Right forelimb (tissue), 1 donor: ENCODE data around the gene SYNE4.
"Not testable (repeated sequence)": the region's sequence is repeated elsewhere in the genome, so short reads cannot be mapped to it uniquely, and the experiment has no call there.

Experiments
- DNase-seq: peaks from one replicate; pipeline ENCODE4 v3.0.0-alpha.2; 2018

SYNE4 gene

DNA sequence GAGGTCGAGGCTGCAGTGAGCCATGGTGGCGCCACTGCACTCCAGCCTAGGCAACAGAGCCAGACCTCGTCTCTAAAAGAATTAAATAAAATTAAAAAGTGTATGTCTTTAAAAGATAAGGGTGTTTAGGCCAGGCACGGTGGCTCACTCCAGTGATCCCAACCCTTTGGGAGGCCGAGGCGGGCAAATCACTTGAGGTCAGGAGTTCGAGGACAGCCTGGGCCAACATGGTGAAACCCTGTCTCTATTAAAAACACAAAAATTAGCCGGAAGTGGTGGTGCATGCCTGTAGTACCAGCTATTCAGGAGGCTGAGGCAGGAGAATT lies 21.1 kb downstream of the SYNE4 start:
- no peak for DNase-seq

DNA sequence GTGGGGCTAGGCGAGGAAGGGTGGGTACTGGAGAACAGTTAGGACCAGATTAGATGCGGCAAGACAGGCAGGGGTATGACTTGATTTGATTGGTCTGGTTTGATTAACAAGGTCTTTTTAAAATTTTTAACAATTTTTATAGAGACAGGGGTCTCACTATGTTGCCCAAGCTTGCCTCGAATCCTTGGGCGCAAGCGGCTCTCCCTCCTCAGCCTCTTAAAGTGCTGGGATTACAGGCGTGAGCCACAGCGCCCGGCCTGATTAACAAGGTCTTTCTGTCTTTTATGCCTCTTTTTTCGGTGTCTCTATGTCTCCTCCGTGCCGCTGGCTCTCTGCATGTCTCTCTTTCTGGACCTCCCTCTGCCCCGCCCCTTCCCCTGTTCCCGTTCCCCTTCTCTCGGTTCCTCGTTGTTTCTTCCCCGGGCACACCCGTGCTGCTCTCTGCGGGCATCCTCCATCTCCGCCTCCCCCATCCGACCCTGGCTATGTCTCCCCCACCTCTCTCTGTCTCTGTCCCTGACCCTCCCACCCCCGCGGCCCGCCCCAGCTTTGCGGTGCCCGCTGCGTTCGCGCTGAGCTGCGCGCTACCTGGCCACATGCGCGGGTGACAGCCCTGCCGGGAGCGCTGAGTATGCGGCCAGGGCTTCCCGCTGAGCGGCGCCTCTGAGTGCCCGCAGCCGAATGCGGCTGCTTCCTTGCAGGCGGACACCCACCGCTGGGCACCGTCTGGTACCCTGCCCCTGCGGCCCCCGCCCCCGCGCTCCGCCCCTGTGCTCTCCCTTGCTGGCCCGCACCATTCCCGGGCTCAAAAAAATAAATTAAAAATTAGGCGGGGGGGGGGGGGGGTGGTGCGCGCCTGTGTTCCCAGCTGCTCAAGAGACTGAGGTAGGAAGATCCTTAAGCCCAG lies 21.7 kb downstream of the SYNE4 start:
- no peak for DNase-seq

DNA sequence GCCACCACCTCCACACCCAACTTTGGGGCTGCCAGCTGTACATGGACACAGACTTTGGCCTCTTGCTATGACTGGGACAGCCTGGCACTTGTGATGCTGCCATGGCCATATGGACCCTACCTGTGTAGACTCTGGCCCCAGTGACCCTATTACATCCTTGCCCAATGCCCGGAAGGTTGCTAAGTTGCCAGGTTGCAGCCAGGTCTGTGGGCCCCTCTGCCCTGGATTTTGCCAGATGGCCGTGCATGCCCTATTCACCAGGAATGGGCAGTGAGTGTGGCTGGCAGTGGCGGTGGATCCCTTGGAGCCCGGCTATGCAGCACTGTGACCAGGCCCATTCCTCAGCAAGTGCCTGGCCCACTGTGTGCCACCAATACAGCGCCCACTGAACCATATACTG lies 22.5 kb downstream of the SYNE4 start:
- no peak for DNase-seq

DNA sequence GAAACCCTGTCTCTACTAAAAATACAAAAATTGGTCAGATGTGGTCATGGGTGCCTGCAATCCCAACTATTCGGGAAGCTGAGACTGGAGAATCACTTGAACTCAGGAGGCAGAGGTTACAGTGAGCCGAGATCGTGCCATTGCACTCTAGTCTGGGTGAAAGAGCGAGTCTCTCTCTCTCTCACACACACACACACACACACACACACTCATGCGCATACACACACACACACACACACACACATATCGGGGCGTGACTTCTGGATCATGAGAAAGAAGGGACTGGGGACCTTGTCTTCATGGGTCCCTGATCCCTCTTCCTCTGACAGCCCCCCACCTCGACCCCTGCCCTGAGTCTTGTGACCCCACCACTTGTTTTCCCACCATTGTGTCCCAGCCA lies 25.4 kb downstream of the SYNE4 start:
- DNase-seq: no peak

DNA sequence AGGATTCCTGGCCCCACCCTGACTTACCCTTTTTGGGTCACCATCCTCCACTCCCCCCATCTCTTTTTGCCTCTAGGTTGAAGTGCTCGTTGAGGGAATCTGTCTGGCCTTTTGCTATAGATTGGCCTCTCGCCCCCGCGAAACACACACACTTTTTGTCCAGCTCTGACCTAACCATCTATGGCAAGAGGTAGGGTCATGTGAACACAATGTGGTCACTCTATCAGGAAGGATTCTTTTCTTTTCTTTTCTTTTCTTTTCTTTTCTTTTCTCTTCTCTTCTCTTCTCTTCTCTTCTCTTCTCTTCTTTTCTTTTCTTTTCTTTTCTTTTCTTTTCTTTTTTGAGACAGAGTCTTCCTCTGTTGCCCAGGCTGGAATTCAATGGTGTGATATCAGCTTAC lies 27.6 kb downstream of the SYNE4 start:
- not testable (repeated sequence) for DNase-seq

DNA sequence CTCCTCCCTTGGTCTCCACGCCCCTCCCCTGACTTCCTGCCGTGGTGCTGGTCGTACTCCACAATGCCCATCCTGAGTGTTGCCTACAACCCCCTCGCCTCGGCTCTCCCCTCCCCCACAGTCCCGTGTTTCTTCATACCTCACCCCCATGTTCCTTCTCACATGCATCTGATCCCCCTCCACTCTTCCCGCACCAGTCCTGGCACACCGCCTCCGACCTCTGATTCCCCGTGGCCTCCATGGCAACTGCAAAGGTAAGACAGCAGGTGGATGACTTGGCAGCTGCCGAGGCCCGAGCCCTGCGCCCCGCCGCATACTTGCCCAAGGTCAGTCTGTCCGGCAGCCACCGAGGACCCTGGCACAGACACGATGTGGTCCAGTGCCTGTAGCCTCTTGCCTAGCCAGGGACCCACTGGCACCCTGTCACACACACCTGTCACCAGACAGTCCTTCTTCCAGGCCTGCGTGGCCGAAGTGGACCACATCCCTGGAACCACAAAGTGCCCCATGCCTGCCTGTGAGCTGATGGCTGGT lies 29.7 kb downstream of the SYNE4 start:
- DNase-seq: no peak

DNA sequence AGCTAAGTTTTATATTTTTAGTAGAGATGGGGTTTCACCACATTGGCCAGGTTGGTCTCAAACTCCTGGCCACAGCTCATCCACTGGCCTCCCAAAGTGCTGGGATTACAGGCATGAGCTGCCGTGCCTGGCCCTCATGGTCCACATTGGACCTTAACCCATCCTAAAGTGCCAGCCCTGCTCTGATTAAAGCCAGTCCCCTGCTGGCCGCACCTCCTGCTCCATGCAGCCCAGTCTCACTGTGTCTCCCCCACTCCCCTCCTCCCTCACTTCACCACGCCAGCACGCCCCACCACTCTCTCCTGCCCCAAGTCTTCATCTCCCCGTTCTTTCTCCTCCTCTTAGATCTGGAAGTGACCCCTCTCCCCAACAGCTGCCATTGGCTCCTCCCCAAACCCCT lies 30.3 kb downstream of the SYNE4 start:
- DNase-seq: no peak

DNA sequence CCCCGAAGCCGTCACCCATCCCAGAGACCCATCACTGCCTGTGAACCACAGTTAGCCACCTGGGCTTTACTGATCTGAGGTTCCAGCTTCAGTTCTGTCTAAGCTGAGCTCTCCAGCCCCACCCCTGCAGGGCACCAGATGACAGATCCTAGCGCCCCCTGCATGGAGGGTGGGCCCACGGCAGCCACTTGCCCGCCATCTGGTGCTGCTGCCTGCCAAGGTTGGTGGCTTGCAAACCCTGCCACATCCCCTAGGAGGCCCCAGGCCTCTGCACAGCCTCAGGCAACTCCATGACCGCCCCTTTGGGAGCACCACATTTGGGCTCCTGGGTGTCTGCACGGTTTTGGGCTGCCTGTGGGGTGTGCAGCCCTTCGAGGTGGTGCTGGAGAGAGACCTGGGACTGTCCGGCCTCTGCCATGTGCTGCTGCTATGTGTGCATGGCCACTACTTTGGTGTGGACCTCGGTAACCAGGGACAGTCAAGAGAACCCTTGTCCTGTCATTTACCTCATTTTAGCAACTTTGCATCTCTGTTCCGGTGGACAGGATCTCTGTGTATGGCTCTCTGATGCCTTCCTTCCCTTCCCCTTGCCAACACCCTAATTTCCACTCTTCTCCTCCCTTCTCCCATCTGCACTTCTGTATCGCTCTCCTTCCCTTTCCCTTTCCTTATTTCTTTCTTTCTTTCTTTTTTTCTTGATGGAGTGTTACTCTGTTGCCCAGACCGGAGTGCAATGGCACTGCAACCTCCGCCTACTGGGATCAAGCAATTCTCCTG lies 31.0 kb downstream of the SYNE4 start:
- DNase-seq: no peak

DNA sequence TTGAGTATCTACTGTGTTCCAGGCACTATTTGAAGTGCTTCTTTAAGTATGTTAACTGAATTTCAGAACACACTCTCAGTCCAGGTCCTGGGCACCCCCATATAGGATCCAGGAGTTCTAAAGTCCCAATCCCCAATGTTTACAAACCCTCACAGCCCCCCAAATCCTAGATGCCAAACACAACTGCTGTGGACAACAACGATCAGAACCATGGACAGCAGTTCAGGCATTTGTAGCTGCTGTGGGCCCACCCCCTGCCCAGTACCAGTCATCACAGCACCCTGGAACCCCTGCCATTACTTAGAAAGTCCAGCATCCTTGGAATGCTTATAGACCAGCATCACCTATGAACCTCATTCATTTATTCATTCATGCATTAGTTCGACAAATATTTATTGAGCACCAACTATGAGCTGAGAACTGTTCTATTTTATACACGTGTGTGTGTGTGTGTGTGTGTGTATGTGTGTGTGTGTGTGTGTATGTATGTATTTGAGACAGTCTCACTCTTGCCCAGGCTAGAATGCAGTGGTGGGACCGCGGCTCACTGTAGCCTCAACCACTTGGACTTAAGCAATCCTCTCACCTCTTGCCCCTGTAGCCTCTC lies 32.9 kb downstream of the SYNE4 start:
- DNase-seq: no peak

DNA sequence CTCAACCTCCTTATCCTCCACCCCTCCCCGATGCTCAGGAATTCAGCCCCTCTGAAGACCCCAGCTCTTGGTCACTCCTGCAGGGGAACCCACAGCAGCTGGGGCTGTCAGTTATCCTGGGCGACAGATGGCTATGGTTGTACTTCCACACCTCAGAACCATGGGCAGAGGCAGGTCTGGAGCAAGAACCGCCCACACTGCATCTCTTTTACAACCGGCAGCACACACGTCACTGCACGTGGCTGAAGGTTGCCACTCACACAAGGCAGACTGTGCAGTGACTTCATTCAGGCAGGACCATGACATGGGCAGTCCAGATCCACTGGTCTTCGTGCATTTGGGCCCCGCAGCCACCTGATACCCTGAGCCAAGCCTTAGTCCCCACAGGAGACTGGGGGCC lies 35.1 kb downstream of the SYNE4 start:
- DNase-seq: no peak

DNA sequence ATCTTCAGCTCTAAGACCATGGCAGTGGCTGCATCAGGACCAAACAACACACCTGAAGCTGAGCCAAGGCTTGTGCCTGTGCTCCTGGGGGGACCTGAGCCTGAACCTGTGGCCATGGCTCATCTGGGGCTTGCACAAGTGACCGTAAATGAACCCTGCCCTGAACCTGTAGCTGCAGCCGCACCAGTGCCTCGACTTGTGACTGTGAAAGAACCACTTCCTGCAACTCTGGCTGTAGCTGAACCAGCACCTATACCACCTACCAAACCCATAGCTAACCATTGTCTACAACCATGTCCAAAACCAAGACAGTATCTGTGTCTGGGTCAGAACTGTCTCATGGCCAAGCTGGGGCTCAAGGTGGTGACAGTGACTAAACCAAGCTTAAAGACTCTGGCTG lies 41.8 kb downstream of the SYNE4 start:
- no peak for DNase-seq

DNA sequence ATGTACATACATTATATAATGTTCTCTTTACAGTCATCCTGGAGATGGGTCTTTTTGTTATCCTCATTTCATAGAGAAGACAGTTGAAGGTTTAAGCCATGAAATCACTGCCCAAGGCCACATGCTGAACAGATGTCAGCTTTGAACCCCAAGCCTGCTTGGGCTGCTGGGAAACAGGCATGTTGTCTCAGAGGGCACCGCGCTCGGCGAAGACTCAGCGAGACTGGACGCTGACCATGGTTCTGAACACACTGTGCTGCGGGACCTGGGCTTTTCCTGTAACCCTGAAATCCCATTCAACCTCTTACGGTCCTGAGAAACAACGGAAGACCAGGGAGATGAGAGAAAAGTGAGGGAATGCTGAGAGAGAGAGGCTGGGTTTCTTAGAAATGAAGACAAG lies 45.1 kb downstream of the SYNE4 start:
- DNase-seq: peak; percentile 80

DNA sequence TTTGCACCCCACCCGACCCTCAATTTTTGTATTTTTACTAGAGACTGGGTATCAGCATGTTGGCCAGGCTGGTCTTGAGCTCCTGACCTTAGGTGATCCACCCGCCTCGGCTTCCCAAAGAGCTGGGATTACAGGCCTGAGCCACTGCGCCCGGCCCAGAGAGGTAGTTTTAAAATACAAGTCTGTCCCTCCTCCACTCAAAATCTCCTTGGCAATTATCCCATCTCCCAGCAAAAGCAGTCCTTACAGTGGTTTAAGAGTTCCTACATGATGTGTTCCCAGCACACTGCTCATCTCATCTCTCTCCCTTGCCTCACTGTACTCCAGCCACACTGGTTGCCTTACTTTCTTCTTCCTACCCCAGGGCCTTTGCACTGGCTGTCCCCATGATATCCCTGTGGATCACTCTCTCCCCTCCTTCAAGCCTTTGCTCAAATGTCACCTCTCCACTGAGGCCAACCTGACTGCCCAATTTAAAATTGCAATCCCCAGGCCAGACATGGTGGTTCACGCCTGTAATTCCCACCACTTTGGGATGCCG lies 48.1 kb downstream of the SYNE4 start:
- DNase-seq: no peak

DNA sequence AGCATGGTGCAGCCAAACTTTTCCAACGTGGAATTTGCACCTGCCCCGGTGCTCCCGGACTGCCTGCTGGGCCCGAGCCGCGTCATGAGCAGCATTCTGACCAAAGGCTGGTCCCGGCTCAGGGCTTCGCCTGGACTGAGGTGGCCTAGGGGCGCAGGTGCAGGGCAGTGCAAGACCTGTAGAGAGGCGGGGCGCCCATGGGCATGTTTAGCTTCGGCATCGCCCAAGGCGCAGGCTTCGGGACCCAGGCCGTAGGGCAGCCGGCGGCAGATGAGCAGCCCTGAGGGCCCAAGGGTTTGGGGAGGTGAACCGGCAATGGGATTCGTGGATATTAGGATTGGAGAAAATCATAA lies 48.7 kb downstream of the SYNE4 start:
- DNase-seq: no peak

DNA sequence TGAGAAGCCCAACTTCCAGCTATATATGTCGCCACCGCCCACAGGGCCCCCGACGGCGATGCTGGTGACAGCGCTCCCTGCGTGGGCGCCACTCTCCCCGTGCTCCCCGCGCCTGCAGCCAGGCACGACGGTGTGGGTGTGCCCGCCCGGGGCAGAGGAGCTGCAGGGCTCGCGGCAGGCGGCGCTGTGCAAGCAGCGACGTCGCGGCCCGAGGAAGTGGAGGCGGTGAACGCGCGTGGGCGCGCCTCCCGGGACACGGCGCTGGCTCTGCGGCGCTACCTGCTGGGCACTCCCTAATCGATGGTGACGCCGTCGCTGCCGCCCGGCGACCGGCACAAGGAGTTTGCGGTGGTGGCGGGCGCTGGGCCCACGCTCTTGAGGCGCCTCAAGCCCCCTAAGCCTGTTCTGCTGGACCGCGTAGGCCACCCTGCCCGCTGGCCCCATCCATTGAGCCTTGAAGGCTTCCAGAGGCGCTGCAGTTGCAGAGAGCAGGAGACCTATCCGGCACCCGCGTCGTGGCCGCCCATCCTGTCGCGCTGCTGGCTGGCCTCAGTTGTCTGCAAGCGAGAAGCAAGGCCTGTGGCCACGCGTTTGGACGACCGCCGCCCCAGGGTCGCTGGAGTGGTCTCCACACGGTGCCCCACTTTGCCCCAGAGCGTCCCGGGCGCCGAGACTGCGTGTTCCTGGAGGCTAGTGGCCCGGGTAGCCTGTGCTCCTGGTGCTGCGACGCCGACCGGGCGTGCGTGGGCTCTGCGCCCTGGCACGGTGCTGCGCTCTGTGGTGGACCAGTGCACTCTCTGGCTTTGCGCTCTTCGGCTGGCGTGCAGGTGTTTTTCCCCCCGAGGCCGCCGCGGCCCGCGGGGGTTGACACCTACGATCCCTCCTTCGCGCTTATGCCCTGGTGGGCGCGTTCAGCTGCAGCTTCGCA lies 49.3 kb downstream of the SYNE4 start:
- no peak for DNase-seq

DNA sequence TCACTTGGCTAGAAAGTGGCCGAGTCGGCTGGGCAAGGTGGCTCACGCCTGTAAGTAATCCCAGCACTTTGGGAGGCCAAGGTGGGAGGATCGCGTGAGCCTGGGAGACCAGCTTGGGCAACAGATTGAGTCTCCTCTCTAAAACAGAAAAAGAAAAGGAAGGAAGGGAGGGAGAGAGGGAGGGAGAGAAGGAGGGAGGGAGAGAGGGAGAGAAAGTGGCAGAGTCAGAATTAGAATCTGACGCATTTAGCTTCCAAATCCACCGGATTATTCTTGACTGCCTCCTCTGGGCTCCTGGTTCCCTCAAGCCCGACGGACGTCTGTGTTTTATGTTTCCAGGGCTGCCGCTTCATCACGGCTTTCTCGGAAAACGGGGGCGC lies 50.0 kb downstream of the SYNE4 start:
- no peak for DNase-seq

DNA sequence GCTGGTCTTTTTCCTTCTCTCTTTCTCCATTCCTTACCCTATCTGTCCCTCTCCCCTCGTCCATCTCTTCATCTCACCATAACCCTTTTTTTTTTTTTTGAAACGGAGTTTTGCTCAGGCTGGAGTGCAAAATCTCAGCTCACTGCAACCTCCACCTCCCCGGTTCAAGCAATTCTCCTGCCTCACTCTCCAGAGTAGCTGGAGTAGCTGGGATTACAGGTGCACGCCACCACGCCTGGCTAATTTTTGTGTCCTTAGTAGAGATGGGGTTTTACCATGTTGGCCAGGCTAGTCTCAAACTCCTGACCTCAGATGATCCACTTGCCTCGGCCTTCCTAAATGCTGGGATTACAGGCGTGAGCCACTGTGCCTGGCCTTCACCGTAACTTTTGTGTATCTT lies 51.2 kb downstream of the SYNE4 start:
- DNase-seq: not testable (repeated sequence)

DNA sequence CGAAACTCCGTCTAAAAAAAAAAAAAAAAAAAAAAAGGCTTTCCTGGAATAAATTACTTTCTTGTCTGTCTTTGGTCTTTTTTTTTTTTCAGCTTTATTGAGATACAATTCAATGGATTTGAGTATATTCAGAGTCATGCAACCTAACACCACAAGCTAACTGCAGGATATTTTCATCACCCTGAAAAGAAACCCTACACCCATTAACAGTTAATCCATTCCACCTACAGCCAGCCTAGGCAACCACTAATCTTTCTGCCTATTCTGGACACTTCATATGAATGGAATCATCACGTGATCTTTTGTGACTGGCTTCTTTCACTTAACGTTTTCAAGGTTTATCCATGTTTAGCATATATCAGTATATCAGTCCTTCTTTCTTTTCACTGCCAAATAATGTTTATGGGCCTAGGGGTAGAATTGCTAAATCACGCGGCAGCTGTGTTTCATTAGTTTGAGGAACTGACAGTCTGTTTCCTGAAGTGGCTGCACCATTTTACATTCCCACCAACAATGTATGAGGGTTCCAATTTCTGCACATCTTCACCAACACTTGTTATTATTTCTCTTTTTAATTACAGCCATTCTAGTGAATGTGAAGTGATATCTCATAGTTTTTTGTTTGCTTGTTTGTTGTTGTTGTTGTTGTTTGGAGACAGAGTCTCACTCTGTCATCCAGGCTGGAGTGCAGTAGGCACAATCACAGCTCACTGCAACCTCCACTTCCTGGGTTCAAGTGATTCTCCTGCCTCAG lies 52.6 kb downstream of the SYNE4 start:
- DNase-seq: no peak
